Mesothelial cell of epicardium (in vitro differentiated cells): ENCODE measurements around the gene CXCL17. TPM values are rescaled to one million over a fixed set of nuclear protein-coding genes. Genes with fewer than 3 reads are reported as not detected.

ENCODE experiments used
- DNase-seq, 2 experiments: peaks; one replicate each; pipeline ENCODE4 v3.0.0; 2021; ENCODE audit warnings: low spot score in 2 of 2; ENCODE audit not compliant: unreplicated experiment in 2 of 2
- H3K27ac Mint-ChIP-seq: 2 replicates; pipeline ENCODE4 v1.8.0; 2021; ENCODE audit warnings: mixed read lengths
- H3K27me3 Mint-ChIP-seq: 2 replicates; pipeline ENCODE4 v1.8.0; 2021; ENCODE audit warnings: low read depth, mixed read lengths
- H3K36me3 Mint-ChIP-seq: 2 replicates; pipeline ENCODE4 v1.8.0; 2021; ENCODE audit warnings: mixed read lengths
- H3K4me1 Mint-ChIP-seq: 2 replicates; pipeline ENCODE4 v1.8.0; 2021; ENCODE audit warnings: mixed read lengths
- H3K4me3 Mint-ChIP-seq: 2 replicates; pipeline ENCODE4 v1.8.0; 2021; ENCODE audit warnings: mild to moderate bottlenecking, moderate library complexity, mixed read lengths
- H3K9me3 Mint-ChIP-seq: 2 replicates; pipeline ENCODE4 v1.8.0; 2021; ENCODE audit warnings: mixed read lengths
- total RNA-seq: library from RNA; stranded (reverse); gene quantifications from 3 replicates; pipeline ENCODE4 v1.2.1, GENCODE V29; 2021
- TF ChIP-seq, protein P1 (sequence below): fragments of 200-600 bp; sonication (generic); IDR thresholded peaks from one replicate; pipeline ENCODE4 v1.5.0; 2021; ENCODE audit warnings: antibody characterized with exemption; ENCODE audit not compliant: unreplicated experiment

Gene CXCL17
- total RNA-seq, 1 donor from 2014 or later: not detected

DNA sequence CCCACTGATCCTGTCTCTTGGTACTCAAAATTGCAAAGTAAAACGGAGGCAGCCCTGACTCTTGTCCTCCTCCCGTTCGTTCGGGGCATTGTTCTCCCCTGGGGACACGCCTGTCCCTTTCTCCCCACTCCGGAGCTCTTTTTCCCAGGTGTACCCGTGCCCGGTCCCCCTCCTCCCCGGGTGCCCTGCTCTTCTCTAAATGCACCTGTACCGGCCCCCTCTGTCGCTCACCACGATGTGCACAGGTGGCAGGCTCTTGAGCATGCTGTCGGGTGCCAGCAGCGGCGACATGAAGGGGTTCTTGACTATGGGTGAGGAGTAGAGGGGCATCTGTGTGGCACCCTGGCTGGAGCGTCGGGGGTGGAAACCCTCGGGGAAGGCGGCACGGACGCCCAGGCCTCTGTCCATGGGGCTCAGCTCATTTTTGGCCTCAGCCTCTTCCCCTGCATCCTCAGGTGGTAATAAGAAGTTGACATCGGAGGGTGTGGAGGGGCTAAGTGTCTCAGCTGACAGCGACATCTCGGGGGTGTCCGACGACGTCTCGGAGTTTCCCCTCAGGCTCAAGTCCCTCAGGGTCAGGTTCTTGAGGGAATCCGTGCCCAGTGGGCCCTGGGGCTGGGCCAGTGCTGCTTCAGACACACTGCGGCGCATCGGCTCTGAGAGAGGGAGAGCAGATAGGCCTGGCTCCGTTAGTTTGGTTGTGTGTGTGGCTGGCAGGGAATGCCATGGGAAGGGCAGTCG lies 40.2 kb downstream of the CXCL17 start:
- no peak for DNase-seq
- Mint-ChIP-seq H3K36me3 (no peaks in the 10 kb centered on the region), H3K4me3 (peak overlapping the region; percentile 82), H3K27me3 (no peaks in the 10 kb centered on the region), H3K4me1 (peaks cover 21% of the 10 kb centered on the region), H3K9me3 (no peaks in the 10 kb centered on the region), H3K27ac (no peak overlapping the region)
- TF ChIP-seq, protein P1, sequence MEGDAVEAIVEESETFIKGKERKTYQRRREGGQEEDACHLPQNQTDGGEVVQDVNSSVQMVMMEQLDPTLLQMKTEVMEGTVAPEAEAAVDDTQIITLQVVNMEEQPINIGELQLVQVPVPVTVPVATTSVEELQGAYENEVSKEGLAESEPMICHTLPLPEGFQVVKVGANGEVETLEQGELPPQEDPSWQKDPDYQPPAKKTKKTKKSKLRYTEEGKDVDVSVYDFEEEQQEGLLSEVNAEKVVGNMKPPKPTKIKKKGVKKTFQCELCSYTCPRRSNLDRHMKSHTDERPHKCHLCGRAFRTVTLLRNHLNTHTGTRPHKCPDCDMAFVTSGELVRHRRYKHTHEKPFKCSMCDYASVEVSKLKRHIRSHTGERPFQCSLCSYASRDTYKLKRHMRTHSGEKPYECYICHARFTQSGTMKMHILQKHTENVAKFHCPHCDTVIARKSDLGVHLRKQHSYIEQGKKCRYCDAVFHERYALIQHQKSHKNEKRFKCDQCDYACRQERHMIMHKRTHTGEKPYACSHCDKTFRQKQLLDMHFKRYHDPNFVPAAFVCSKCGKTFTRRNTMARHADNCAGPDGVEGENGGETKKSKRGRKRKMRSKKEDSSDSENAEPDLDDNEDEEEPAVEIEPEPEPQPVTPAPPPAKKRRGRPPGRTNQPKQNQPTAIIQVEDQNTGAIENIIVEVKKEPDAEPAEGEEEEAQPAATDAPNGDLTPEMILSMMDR: no peak

DNA sequence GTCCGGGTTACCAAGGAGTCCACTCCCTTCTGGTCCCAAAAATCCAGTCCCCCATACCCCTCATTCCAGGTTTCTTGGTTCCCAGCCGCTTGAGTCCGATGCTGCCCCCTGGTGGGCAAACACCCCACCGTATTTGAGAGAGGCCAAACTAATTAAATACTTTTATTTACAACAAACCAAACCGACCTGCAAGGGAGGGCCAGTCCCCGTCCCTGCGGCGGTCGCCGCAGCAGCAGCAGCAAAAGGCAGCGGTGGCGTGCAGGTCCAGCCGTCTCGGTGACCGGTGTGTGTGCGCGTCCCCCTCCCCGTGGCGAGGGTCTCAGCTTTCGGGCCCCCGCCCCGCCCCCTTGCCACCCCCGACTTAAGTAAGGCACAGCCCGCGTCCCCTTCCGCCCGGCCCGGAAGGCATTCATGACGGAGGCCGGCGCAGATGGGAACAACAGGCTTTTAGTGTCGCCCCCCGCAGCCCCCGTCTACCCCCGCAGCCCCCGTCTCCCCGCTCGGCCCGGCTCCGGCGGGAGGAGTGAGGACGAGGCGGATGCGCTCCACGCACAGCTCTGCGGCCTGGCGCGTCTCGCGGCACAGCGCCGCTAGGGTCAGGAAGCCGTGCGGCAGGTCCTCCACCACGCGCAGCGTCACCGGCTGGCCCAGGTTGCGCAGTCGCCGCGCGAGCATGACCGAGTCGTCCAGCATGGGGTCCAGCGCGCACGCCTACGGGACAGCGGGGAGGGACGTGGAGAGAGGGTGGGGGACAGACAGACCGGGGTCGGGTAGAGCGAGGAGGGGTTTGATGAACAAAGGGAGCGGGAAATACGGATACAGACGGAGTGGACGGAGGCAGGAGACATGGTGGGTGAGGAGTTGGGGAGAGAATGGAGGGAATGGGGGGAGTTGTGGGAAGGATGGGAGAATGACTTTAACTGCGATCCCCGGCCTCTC lies 41.1 kb downstream of the CXCL17 start:
- no peaks in the 10 kb centered on the region for H3K27me3 Mint-ChIP-seq
- DNase-seq: peak; percentile 64 to 93
- TF ChIP-seq, protein P1: peak; percentile 98
- H3K4me3 Mint-ChIP-seq: peak overlapping the region; percentile 82
- peak overlapping the region; percentile 71 for H3K27ac Mint-ChIP-seq
- H3K4me1 Mint-ChIP-seq: peaks cover 27% of the 10 kb centered on the region
- H3K36me3 Mint-ChIP-seq: no peaks in the 10 kb centered on the region
- no peaks in the 10 kb centered on the region for H3K9me3 Mint-ChIP-seq

- H3K27ac Mint-ChIP-seq: no peak overlapping the region
- H3K27me3 Mint-ChIP-seq: no peaks in the 10 kb centered on the region
- H3K4me1 Mint-ChIP-seq: peaks cover 35% of the 10 kb centered on the region
- no peaks in the 10 kb centered on the region for H3K36me3 Mint-ChIP-seq
- no peaks in the 10 kb centered on the region for H3K9me3 Mint-ChIP-seq
- DNase-seq: no peak
- TF ChIP-seq, protein P1: no peak
- peak overlapping the region; percentile 22 for H3K4me3 Mint-ChIP-seq
Observed at GRCh38 chr19:42400404-42400803, 42.3 kb downstream of the CXCL17 start.

GRCh38 chr19:42397263-42398166 lies 45.2 kb downstream of the CXCL17 start:
- TF ChIP-seq, protein P1: no peak
- Mint-ChIP-seq H3K36me3 (no peaks in the 10 kb centered on the region), H3K4me3 (peak overlapping the region; percentile 90), H3K4me1 (peaks cover 33% of the 10 kb centered on the region), H3K9me3 (no peaks in the 10 kb centered on the region), H3K27me3 (peaks cover 6% of the 10 kb centered on the region), H3K27ac (peak overlapping the region; percentile 98)
- no peak for DNase-seq
